Activated naive CD4-positive, alpha-beta T cell treated with anti-CD3 and anti-CD28 coated beads, Interleukin-2, amount 50 U/mL, for 24 hours (primary cell): ENCODE data around the gene WAPL.

ENCODE experiments used
- H3K27ac Mint-ChIP-seq: one replicate; pipeline ENCODE4 v1.8.0; 2021; ENCODE audit warnings: mild to moderate bottlenecking, mixed read lengths
- H3K27me3 Mint-ChIP-seq: one replicate; pipeline ENCODE4 v1.8.0; 2021; ENCODE audit warnings: mixed read lengths
- H3K36me3 Mint-ChIP-seq: one replicate; pipeline ENCODE4 v1.8.0; 2021; ENCODE audit warnings: mixed read lengths
- H3K4me1 Mint-ChIP-seq: one replicate; pipeline ENCODE4 v1.8.0; 2021; ENCODE audit warnings: mixed read lengths
- H3K4me3 Mint-ChIP-seq: one replicate; pipeline ENCODE4 v1.8.0; 2021; ENCODE audit warnings: mild to moderate bottlenecking, mixed read lengths
- H3K9me3 Mint-ChIP-seq: one replicate; pipeline ENCODE4 v1.8.0; 2021; ENCODE audit warnings: mixed read lengths

The WAPL gene

DNA sequence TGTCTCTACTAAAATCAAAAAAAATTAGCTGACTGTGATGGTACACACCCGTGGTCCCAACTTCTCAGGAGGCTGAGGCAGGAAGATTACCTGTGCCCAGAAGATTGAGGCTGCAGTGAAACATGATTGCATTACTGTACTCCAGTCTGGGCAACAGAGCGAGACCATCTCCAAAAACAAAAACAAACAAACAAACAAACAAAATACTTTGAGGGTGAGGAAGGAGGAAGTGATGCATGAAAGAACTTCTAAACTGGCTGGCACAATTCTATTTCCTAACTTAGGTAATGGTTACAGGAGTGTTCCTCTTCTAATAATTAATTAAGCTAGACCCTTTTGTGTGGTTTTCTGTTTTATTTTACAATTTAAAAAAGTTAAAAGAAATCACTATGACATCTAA, 15.5 kb downstream of the WAPL start:
- H3K36me3 Mint-ChIP-seq, result peaks cover 4% of the 10 kb centered on the region
- H3K9me3 Mint-ChIP-seq, result no peaks in the 10 kb centered on the region
- peaks cover 40% of the 10 kb centered on the region for H3K4me1 Mint-ChIP-seq
- H3K27me3 Mint-ChIP-seq, result no peaks in the 10 kb centered on the region
- no peak overlapping the region for H3K4me3 Mint-ChIP-seq
- peak overlapping the region; percentile 81 for H3K27ac Mint-ChIP-seq

DNA sequence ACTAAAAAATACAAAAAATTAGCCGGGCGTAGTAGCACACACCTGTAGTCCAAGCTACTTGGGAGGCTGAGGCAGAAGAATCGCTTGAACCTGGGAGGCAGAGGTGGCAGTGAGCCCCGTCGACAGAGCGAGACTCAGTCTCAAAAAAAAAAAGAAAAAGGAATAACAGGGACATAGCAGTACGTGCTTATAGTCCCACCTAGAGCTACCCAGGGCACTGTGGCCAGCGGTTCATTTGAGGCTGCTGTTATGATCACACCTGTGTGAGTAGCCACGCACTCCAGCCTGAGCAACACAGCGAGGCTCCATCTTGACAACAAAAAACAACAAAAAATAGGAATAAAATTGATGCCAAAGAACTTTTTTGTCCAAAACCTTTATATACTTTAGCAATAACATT, 17.1 kb downstream of the WAPL start:
- Mint-ChIP-seq H3K27me3 (no peaks in the 10 kb centered on the region), H3K4me3 (no peak overlapping the region), H3K4me1 (peaks cover 50% of the 10 kb centered on the region), H3K27ac (peak overlapping the region; percentile 59), H3K36me3 (peaks cover 14% of the 10 kb centered on the region), H3K9me3 (no peaks in the 10 kb centered on the region)

DNA sequence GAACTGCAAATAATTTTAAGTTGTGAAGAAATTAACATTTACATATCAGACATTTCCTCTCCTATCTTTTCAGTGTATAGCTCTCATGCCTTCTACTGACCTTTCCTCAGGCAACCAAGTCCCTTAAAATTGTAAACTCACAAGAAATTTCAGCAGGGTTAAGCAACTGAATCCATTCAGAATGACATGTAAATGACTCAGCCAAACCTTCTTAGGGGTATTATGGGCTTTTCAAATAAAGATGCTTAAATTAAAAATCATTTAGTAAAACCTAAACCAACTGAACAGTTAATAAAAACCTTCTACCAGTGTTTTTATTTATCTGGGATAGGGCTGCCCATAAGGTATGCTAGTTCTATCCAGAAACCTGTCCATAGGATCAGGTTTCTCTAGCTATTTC, 20.7 kb downstream of the WAPL start:
- H3K27me3 Mint-ChIP-seq, result no peaks in the 10 kb centered on the region
- H3K4me1 Mint-ChIP-seq, result peaks cover 72% of the 10 kb centered on the region
- H3K4me3 Mint-ChIP-seq, result no peak overlapping the region
- no peaks in the 10 kb centered on the region for H3K9me3 Mint-ChIP-seq
- H3K36me3 Mint-ChIP-seq, result peaks cover 13% of the 10 kb centered on the region
- peak overlapping the region; percentile 62 for H3K27ac Mint-ChIP-seq

DNA sequence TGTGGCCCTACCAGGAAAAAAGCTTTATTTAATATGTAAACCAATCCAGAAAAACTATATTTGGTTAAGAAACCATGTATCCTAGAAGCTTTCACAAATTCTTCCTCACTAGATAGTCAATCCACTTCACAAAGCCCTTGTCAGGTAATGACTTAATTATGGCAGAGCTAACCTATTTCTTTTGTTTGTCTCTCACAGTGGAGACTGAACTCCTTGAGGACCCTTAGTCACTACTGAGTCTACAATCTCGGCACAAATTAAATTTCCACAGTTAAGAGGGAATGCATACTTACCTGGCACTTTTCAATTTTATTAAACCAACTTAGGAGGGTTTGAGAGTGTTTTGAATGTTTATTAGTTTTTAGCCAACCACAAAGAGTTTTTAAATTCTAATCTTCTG, 23.0 kb downstream of the WAPL start:
- Mint-ChIP-seq H3K36me3 (peaks cover 15% of the 10 kb centered on the region), H3K27me3 (no peaks in the 10 kb centered on the region), H3K9me3 (no peaks in the 10 kb centered on the region), H3K27ac (no peak overlapping the region), H3K4me3 (no peak overlapping the region), H3K4me1 (peaks cover 77% of the 10 kb centered on the region)

DNA sequence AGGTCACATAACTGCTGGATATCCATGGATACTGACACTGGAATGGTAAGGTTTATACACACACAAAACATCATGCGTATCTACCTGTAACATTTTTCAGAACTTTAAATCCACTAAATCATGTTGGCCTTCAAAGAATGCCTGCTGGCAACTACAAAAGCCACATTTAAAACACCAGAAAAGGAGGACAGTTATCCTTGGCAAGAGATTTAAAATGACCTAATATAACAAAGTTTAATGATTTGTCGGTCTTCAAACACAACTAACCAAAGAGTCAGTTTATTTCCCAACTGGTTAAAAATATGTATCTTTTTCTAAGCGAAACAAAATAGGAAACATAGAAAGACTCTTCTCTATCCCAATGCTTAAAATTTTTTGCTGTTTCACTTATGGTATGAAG, 24.0 kb downstream of the WAPL start:
- Mint-ChIP-seq H3K36me3 (peaks cover 15% of the 10 kb centered on the region), H3K27me3 (no peaks in the 10 kb centered on the region), H3K9me3 (no peaks in the 10 kb centered on the region), H3K4me1 (peaks cover 70% of the 10 kb centered on the region), H3K4me3 (no peak overlapping the region), H3K27ac (no peak overlapping the region)

DNA sequence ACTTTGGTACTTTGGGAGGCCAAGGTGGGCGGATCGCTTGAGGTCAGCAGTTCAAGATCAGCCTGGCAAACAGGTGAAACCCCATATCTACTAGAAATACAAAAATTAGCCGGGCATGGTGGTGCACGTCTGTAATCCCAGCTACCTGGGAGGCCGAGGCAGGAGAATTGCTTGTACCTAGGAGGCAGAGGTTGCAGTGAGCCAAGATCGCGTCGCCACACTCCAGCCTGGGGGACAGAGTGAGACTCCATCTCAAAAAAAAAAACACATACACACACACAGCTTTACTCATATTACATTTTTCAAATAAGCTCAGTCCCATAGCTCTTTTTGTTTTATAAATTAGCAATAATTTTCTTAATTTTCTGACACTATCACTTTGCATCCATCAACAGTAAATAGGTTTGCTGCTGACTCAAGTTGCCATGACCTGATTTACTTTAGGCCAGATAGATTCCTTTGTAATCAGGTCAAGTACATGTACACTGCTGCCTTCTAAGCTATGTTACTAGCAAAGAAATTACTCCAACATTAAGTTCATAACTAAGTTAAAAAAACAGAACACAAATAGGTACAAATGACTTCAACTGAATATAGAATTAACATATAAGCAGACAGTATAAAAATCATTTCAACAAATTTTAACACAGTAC, 31.5 kb downstream of the WAPL start:
- no peaks in the 10 kb centered on the region for H3K9me3 Mint-ChIP-seq
- peaks cover 28% of the 10 kb centered on the region for H3K4me1 Mint-ChIP-seq
- no peak overlapping the region for H3K4me3 Mint-ChIP-seq
- peaks cover 9% of the 10 kb centered on the region for H3K36me3 Mint-ChIP-seq
- no peak overlapping the region for H3K27ac Mint-ChIP-seq
- H3K27me3 Mint-ChIP-seq, result no peaks in the 10 kb centered on the region

DNA sequence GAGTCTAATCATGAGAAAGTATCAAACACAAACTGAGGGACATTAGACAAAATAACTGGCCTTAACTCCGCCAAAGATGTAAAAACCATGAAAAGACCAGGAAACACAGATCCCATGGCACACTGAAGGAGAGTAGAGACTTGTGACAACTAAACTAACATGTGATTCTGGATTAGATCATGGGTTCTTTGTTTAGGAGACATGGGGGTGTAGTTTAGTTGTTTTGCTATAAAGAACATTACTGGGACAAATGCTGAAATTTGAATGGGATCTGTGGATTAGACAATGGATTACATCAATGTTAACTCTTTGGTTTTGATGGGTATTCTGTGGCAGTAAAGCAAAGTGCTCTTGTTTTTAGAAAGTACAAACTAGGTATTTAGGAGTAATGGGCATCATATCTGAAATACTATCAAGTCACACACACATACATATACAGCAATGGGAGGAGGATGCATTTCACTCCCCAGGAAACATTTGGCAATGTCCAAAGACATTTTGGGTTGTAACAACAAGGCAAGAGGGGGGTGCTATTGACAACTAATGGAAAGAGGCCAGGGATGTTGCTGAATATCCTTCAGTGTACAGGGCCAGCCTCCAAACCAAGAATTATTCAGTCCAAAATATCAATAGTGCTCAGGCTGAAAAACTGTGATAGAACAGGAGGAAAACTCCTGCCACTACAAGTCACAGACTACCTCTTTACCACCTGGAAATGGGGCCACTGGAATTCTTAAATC, 32.4 kb downstream of the WAPL start:
- Mint-ChIP-seq H3K27me3 (no peaks in the 10 kb centered on the region), H3K4me3 (no peak overlapping the region), H3K36me3 (peaks cover 9% of the 10 kb centered on the region), H3K27ac (peak overlapping the region; percentile 6), H3K4me1 (peaks cover 27% of the 10 kb centered on the region), H3K9me3 (no peaks in the 10 kb centered on the region)

DNA sequence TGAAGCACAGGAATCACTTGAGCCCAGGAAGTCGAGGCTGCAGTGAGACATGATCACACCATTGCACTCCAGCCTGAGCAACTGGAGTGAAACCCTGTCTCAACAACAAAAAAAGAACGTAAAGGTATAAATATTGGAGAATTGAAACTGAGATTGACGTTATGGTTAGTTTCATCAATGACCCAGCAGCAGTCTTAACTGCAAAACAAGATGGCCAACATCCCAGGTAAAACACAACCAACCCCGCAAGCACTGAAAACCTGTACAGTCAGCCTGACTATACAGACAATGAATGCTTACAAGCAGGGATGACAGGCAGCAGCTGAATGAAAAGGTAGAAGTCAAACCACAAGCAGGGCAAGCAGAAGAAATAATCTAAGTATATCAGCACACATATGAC, 34.7 kb downstream of the WAPL start:
- no peak overlapping the region for H3K4me3 Mint-ChIP-seq
- no peaks in the 10 kb centered on the region for H3K27me3 Mint-ChIP-seq
- H3K9me3 Mint-ChIP-seq, result no peaks in the 10 kb centered on the region
- H3K27ac Mint-ChIP-seq, result no peak overlapping the region
- H3K4me1 Mint-ChIP-seq, result peaks cover 30% of the 10 kb centered on the region
- peaks cover 8% of the 10 kb centered on the region for H3K36me3 Mint-ChIP-seq

DNA sequence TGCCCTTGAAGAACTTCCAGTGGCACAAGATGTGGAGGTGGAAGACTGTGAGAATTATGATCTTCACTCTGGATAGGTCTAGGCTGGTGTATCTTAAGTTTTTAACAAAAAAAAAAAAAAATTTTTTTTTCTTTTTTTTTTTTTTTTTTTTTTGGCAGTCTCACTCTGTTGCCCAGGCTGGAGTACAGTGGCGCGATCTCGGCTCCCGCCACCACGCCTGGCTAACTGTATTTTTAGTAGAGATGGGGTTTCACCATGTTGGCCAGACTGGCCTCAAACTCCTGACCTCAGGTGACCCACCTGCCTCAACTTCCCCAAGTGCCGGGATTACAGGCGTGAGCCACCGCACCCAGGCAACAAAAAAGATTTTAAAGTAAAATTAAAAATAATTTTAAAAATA, 37.9 kb downstream of the WAPL start:
- H3K36me3 Mint-ChIP-seq, result peaks cover 6% of the 10 kb centered on the region
- H3K27me3 Mint-ChIP-seq, result no peaks in the 10 kb centered on the region
- H3K4me1 Mint-ChIP-seq, result peaks cover 35% of the 10 kb centered on the region
- no peak overlapping the region for H3K27ac Mint-ChIP-seq
- no peaks in the 10 kb centered on the region for H3K9me3 Mint-ChIP-seq
- H3K4me3 Mint-ChIP-seq, result no peak overlapping the region

DNA sequence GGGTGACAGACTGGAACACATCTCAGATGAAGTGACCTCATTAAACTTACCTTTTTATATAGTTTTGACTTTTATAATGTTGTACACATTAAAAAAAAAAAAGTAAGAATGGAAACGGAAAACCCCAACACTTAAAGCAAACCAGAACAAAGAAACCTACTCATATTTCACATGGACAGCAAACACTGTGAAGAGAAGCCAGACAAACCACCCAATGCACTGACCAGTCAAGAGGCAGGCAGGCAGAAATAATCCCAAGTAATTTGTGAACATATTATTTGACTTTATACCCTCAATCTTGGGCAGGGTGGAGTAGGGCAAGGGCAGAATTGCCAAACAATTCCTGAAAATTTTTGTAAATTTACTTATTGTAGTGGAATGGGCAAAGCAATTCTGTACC, 39.8 kb downstream of the WAPL start:
- Mint-ChIP-seq H3K27me3 (no peaks in the 10 kb centered on the region), H3K4me1 (peaks cover 26% of the 10 kb centered on the region), H3K4me3 (no peak overlapping the region), H3K9me3 (no peaks in the 10 kb centered on the region), H3K27ac (no peak overlapping the region), H3K36me3 (peaks cover 4% of the 10 kb centered on the region)

DNA sequence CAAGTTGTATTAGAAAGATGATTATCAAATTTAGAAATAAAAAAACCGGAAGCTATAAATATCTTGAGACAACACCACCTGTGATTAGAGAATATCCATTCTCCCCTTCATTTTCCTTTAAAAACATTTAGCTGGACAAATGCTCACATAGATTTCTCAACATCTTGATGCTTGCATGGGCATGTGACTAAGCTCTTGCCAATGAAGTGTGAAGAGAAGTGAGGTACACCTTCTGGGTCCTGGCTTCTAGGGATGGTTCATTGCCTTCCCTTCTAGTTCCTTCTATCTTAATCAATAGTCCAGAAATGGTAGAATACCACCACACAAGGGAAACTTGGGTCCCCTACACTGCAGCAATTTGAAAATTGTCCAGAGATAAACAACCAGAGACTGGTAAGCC, 41.0 kb downstream of the WAPL start:
- peaks cover 4% of the 10 kb centered on the region for H3K36me3 Mint-ChIP-seq
- no peaks in the 10 kb centered on the region for H3K27me3 Mint-ChIP-seq
- H3K9me3 Mint-ChIP-seq, result no peaks in the 10 kb centered on the region
- H3K4me3 Mint-ChIP-seq, result no peak overlapping the region
- no peak overlapping the region for H3K27ac Mint-ChIP-seq
- H3K4me1 Mint-ChIP-seq, result peaks cover 30% of the 10 kb centered on the region

DNA sequence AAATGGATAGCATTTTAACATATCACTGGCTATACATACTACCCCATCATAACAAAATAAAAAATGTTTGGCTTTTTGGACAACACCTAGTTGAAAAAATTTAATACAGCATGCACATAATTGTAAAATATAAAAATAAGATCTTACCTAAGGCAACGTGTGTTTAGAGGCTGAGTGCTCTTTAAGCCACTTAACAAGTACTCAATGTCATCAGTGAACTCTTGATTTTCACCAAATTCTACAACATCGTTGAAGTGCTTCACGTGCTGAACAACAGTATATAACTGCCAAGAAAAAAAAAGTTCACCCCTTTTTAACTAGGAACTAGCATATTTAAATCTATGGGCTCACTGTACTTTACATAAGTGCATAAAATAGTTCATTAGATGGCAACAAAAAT, 49.5 kb downstream of the WAPL start:
- H3K9me3 Mint-ChIP-seq, result no peaks in the 10 kb centered on the region
- H3K27ac Mint-ChIP-seq, result no peak overlapping the region
- H3K4me3 Mint-ChIP-seq, result no peak overlapping the region
- no peaks in the 10 kb centered on the region for H3K27me3 Mint-ChIP-seq
- H3K36me3 Mint-ChIP-seq, result peaks cover 9% of the 10 kb centered on the region
- H3K4me1 Mint-ChIP-seq, result peaks cover 21% of the 10 kb centered on the region

DNA sequence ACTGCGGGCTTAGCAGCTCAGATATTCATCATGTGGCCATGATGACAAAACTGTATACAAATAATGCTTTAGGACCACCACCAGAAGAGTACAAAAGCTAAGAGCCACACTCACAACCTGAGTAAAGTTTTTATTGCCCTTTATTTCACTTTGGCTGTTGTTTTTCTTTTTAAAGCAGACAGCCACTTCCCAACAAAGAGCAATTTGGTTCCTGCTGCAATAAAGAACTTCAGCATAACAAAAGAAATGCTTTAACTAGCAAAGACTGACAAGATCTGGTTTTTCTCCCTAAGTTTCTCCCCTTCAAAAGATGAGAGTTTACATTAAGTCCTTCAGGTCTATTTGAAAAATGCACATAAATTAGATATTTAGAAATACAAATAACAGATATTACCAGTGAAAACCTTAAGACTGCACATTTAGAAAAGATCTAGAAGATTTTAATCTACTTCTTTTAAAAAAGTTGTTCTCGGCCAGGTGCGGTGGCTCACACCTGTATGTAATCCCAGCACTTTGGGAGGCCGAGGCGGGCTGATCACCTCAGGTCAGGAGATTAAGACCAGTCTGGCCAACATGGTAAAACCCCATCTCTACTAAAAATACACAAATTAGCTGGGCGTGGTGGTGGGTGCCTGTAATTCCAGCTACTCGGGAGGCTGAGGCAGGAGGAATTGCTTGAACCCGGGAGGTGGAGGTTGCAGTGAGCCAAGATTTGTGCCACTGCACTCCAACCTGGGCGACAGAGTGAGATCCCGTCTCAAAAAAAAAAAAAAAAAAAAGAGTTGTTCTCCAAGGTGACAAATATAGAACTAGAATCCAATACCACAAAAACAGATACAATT, 59.4 kb downstream of the WAPL start:
- no peaks in the 10 kb centered on the region for H3K27me3 Mint-ChIP-seq
- no peak overlapping the region for H3K4me3 Mint-ChIP-seq
- no peaks in the 10 kb centered on the region for H3K9me3 Mint-ChIP-seq
- peaks cover 6% of the 10 kb centered on the region for H3K36me3 Mint-ChIP-seq
- no peaks in the 10 kb centered on the region for H3K4me1 Mint-ChIP-seq
- no peak overlapping the region for H3K27ac Mint-ChIP-seq

DNA sequence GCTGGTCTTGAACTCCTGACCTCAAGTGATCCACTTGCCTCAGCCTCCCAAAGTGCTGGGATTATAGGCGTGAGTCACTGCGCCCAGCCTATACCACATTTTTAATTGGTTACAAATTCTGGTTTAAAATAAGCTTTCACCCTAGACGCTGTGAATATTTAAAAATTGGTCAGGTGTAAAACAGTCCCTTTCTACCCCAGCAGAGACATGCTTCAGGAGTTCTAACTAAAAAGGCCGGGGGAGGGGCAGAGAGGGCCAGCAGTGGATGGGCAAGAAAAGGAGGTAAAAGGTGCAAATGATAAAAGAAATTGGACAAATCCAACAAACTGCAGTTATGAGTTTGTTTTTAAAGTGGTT, 70.0 kb downstream of the WAPL start:
- Mint-ChIP-seq H3K36me3 (peaks cover 32% of the 10 kb centered on the region), H3K9me3 (no peaks in the 10 kb centered on the region), H3K4me3 (no peak overlapping the region), H3K27ac (no peak overlapping the region), H3K27me3 (no peaks in the 10 kb centered on the region), H3K4me1 (peaks cover 37% of the 10 kb centered on the region)

DNA sequence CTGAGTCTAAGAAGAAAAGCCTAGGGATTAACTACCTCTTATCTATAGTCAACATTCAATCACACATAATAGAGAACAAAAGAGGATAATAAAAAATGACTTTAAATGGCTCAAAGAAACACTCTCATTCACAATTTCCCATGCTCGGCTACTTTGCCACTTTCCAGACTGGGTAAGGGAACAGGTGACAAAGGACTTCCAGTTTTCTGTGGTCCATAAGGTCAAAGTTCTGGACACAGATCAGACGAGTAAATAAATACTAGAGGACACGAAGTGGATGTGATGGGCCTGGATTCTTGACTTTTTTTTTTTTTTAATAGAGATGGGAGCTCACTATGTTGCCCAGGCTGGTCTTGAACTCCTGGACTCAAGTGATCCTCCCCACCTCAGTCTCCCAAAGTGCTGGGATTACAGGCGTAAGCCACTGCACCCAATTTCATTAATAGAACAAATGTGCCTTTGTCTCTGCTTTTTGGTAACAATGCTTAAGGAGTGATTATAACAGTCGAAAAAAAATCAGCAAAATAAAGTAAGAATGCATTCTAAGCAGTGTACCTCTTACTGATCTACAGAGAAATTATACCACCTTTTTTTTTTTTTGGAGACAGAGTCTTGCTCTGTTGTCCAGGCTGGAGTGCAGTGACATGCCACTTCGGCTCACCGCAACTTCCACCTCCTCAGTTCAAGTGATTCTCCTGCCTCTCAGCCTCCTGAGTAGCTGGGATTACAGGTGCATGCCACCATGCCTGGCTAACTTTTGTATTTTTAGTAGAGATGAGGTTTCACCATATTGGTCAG, 70.6 kb downstream of the WAPL start:
- H3K4me3 Mint-ChIP-seq, result no peak overlapping the region
- peaks cover 43% of the 10 kb centered on the region for H3K4me1 Mint-ChIP-seq
- no peaks in the 10 kb centered on the region for H3K27me3 Mint-ChIP-seq
- no peaks in the 10 kb centered on the region for H3K9me3 Mint-ChIP-seq
- H3K36me3 Mint-ChIP-seq, result peaks cover 33% of the 10 kb centered on the region
- H3K27ac Mint-ChIP-seq, result no peak overlapping the region
